B cell (primary cell): ENCODE measurements around the gene RNF215. TPM values are rescaled to one million over a fixed set of nuclear protein-coding genes. Genes with fewer than 3 reads are reported as not detected.
A peak's percentile ranks its signal among the peaks of the same experiment; 100 is the strongest.

Source experiments
- ATAC-seq: fragments of 200-7000 bp; cut with Tn5 transposase; one replicate; pipeline ENCODE4 v1.10.0; 2021; ENCODE audit warnings: low read depth, mild to moderate bottlenecking, moderate number of reproducible peaks, moderate library complexity
- CTCF ChIA-PET: fragments of 350-600 bp; sonication (Branson Sonifier 250); formaldehyde crosslinking; loops from one replicate; lab custom pipeline; 2021; ENCODE audit warnings: antibody characterized with exemption, inconsistent platforms; lab: Charles Lee
- POLR2A ChIA-PET: fragments of 350-600 bp; sonication (Branson Sonifier 250); formaldehyde crosslinking; loops from one replicate; lab custom pipeline; 2021; ENCODE audit warnings: antibody characterized with exemption; lab: Charles Lee
- DNase-seq: peaks from one replicate; pipeline ENCODE4 v3.0.0; 2013
- H2AFZ ChIP-seq: 2 replicates; pipeline ENCODE4 v1.6.1; 2012; ENCODE audit warnings: mild to moderate bottlenecking, low read depth, low read length; ENCODE audit not compliant: insufficient read depth, poor library complexity, severe bottlenecking
- H3K27ac ChIP-seq, 2 donors: 1 replicate in 1 of 2; 2 replicates in 1 of 2; pipeline ENCODE4 v1.5.1; 2012 to 2013; ENCODE audit warnings: low read length in 2 of 2, mild to moderate bottlenecking in 2 of 2, moderate library complexity in 1 of 2
- H3K27me3 ChIP-seq, 4 experiments: fragments of 200-600 bp in 1 of 4; sonication (generic) in 1 of 4; replicated peaks in 1 of 4; 1 replicate in 2 of 4; 2 replicates in 2 of 4; pipeline versions ENCODE4 v1.6.1 to v1.7.0; 2013 to 2016; ENCODE audit warnings: low read length in 3 of 4, mild to moderate bottlenecking in 2 of 4, mixed read lengths in 1 of 4, moderate library complexity in 1 of 4; ENCODE audit not compliant: insufficient read depth in 4 of 4, control insufficient read depth in 3 of 4; ENCODE audit errors: control extremely low read depth in 1 of 4
- H3K36me3 ChIP-seq, 2 experiments: replicated peaks in 1 of 2; 1 replicate in 1 of 2; 2 replicates in 1 of 2; pipeline versions ENCODE4 v1.6.1 to v1.7.1; 2013; ENCODE audit warnings: low read length in 1 of 2; ENCODE audit not compliant: insufficient read depth in 2 of 2, control insufficient read depth in 1 of 2; ENCODE audit errors: control extremely low read depth in 1 of 2, extremely low read depth in 1 of 2
- H3K4me1 ChIP-seq, 2 donors: fragments of 200-600 bp in 1 of 2; sonication (generic) in 1 of 2; 1 replicate in 1 of 2; 2 replicates in 1 of 2; pipeline versions ENCODE4 v1.5.1 to v1.6.1; 2013 to 2017; ENCODE audit warnings: low read length in 2 of 2; ENCODE audit not compliant: control insufficient read depth in 2 of 2, insufficient read depth in 2 of 2
- H3K4me2 ChIP-seq: replicated peaks from 2 replicates; pipeline ENCODE3; 2012; ENCODE audit warnings: mild to moderate bottlenecking, low read depth, low read length; ENCODE audit not compliant: poor library complexity, severe bottlenecking
- H3K4me3 ChIP-seq, 5 experiments: fragments of 200-600 bp in 1 of 5; sonication (generic) in 1 of 5; 1 replicate in 3 of 5; 2 replicates in 2 of 5; pipeline versions ENCODE4 v1.5.1 to v1.7.0; 2011 to 2016; ENCODE audit warnings: low read length in 4 of 5, mild to moderate bottlenecking in 4 of 5, low read depth in 2 of 5, control low read depth in 1 of 5, moderate library complexity in 1 of 5; ENCODE audit not compliant: insufficient read depth in 1 of 5; ENCODE audit errors: control extremely low read depth in 1 of 5, extremely low read depth in 1 of 5
- H3K79me2 ChIP-seq: fragments of 200-600 bp; sonication (generic); one replicate; pipeline ENCODE4 v1.6.0; 2016; ENCODE audit warnings: low read length; ENCODE audit not compliant: control insufficient read depth, insufficient read depth
- H3K9ac ChIP-seq: fragments of 200-600 bp; sonication (generic); 2 replicates; pipeline ENCODE4 v1.6.1; 2017; ENCODE audit warnings: mild to moderate bottlenecking, low read length, moderate library complexity
- H3K9me3 ChIP-seq, 3 donors: one replicate each; pipeline versions ENCODE4 v1.6.1 to v1.7.1; 2013; ENCODE audit warnings: low read length in 2 of 3; ENCODE audit not compliant: control insufficient read depth in 2 of 3, insufficient read depth in 1 of 3; ENCODE audit errors: control extremely low read depth in 1 of 3
- H4K20me1 ChIP-seq: 2 replicates; pipeline ENCODE4 v1.6.0; 2012; ENCODE audit warnings: mild to moderate bottlenecking, low read length; ENCODE audit not compliant: insufficient read depth, control insufficient read depth, poor library complexity, severe bottlenecking
- H3K27ac Mint-ChIP-seq: one replicate; pipeline ENCODE4 v1.8.0; 2021; ENCODE audit warnings: mixed read lengths
- H3K27me3 Mint-ChIP-seq: one replicate; pipeline ENCODE4 v1.8.0; 2021; ENCODE audit warnings: mixed read lengths
- H3K4me1 Mint-ChIP-seq: one replicate; pipeline ENCODE4 v1.8.0; 2021; ENCODE audit warnings: mixed read lengths
- H3K4me3 Mint-ChIP-seq: one replicate; pipeline ENCODE4 v1.8.0; 2021; ENCODE audit warnings: mixed read lengths
- H3K9me3 Mint-ChIP-seq: one replicate; pipeline ENCODE4 v1.8.0; 2022; ENCODE audit warnings: mixed read lengths; ENCODE audit not compliant: insufficient read depth
- EZH2 ChIP-seq: IDR thresholded peaks from 2 replicates; pipeline ENCODE4 v1.6.1; 2012; ENCODE audit warnings: borderline replicate concordance, low read depth, mild to moderate bottlenecking, moderate library complexity, low read length; ENCODE audit not compliant: insufficient read depth, poor library complexity, severe bottlenecking
- WGBS: methylation state at CpG from one replicate; pipeline ENCODE4 v1.1.5; 2013; ENCODE audit warnings: missing lambda C conversion rate; ENCODE audit not compliant: insufficient coverage; 5-methylcytosine and 5-hydroxymethylcytosine counted together
- intact Hi-C: fragments of 100-400 bp; cut with micrococcal nuclease; formaldehyde crosslinking; loops from one replicate; pipeline ENCODE4 v1.10.0; 2022
- polyA plus RNA-seq: library from polyadenylated mRNA; depleted of rRNA; stranded (reverse); fragments of >200 nt; gene quantifications from 2 replicates; pipeline ENCODE4 v1.2.3, GENCODE V29; 2012
- total RNA-seq, 2 donors: library from RNA; stranded (reverse); fragments of 120-200 nt in 1 of 2; gene quantifications; 1 replicate in 1 of 2; 2 replicates in 1 of 2; pipeline versions ENCODE4 v1.2.3 to v1.2.4, GENCODE V29; 2013 to 2022
- TF ChIP-seq, protein P1 (sequence below): fragments of 200-600 bp; IDR thresholded peaks from one replicate; pipeline ENCODE4 v1.8.0; 2022; ENCODE audit warnings: antibody characterized with exemption, mild to moderate bottlenecking

RNF215 gene
- total and polyA plus RNA-seq, 2 donors (not counting 1 experiment from before 2014, with no cell fraction given): 8.8 to 18.6 TPM

- Histone ChIP-seq H3K4me1 (peaks cover 22 to 40% of the 10 kb centered on the region in 2 donors), H3K4me2 (peak overlapping the region; percentile 91), H3K9ac (peak overlapping the region; percentile 93), H4K20me1 (no peaks in the 10 kb centered on the region), H3K27ac (peak overlapping the region in 1 of 2 donors; percentile 0), H3K27me3 (no peaks in the 10 kb centered on the region), H3K36me3 (no peaks in the 10 kb centered on the region), H2AFZ (peak overlapping the region; percentile 79), H3K9me3 (peaks cover 0 to 8% (median 0%) of the 10 kb centered on the region in 3 donors), H3K4me3 (peak overlapping the region; percentile 42 to 83 (median 80)), H3K79me2 (peaks cover 11% of the 10 kb centered on the region)
- Mint-ChIP-seq H3K27ac (peak overlapping the region; percentile 78), H3K27me3 (no peaks in the 10 kb centered on the region), H3K4me1 (peaks cover 48% of the 10 kb centered on the region), H3K9me3 (no peaks in the 10 kb centered on the region), H3K4me3 (peak overlapping the region; percentile 94)
- ATAC-seq (peak; percentile 19), DNase-seq (peak; percentile 85)
- POLR2A ChIA-PET: interaction anchor here (1.0 to 1.2 kb wide), 2 partner anchors 35 to 137 kb away, joined by 3 read pairs; partner anchors contain the start of gene CASTOR1
- TF ChIP-seq EZH2: no peak
- TF ChIP-seq, protein P1, sequence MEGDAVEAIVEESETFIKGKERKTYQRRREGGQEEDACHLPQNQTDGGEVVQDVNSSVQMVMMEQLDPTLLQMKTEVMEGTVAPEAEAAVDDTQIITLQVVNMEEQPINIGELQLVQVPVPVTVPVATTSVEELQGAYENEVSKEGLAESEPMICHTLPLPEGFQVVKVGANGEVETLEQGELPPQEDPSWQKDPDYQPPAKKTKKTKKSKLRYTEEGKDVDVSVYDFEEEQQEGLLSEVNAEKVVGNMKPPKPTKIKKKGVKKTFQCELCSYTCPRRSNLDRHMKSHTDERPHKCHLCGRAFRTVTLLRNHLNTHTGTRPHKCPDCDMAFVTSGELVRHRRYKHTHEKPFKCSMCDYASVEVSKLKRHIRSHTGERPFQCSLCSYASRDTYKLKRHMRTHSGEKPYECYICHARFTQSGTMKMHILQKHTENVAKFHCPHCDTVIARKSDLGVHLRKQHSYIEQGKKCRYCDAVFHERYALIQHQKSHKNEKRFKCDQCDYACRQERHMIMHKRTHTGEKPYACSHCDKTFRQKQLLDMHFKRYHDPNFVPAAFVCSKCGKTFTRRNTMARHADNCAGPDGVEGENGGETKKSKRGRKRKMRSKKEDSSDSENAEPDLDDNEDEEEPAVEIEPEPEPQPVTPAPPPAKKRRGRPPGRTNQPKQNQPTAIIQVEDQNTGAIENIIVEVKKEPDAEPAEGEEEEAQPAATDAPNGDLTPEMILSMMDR: peak; percentile 77
- CTCF ChIA-PET: interaction anchor here (0.8 to 7.0 kb wide), 6 partner anchors 10 to 138 kb away, joined by 3 to 94 read pairs (median 6); partner anchors contain the start of genes CASTOR1 and RNF215
- WGBS: 81% methylated on average over 18 of the region's 29 CpGs
- intact Hi-C loops: loop anchor here (1.0 to 10.0 kb wide), 4 partner anchors 10 to 1542 kb away; partner anchors contain the start of gene ZNRF3
Measured at GRCh38 chr22:30426388-30427353, 39.5 kb upstream of the RNF215 start.
